GM23338 (cell line): Measurements from ENCODE around the gene TKFC. TPM values are rescaled to one million over a fixed set of nuclear protein-coding genes. Genes with fewer than 3 reads are reported as not detected.

ENCODE experiments used
- ATAC-seq: fragments of 200-7000 bp; cut with Tn5 transposase; 3 replicates; pipeline ENCODE4 v1.9.1; 2020
- DNase-seq: peaks from one replicate; pipeline ENCODE4 v3.0.0-alpha.2; 2015; ENCODE audit warnings: low spot score
- H2AFZ ChIP-seq: fragments of 200-600 bp; sonication (generic); 2 replicates; pipeline ENCODE4 v1.8.0; 2016; ENCODE audit warnings: antibody characterized with exemption, mild to moderate bottlenecking, moderate library complexity
- H3F3A ChIP-seq: fragments of 200-600 bp; sonication (generic); replicated peaks from 2 replicates; pipeline ENCODE4 v1.8.0; 2017; ENCODE audit warnings: antibody characterized with exemption, mixed run types, low read depth
- H3K27ac ChIP-seq: fragments of 200-600 bp; sonication (generic); 2 replicates; pipeline ENCODE4 v1.6.1; 2016; ENCODE audit warnings: low read depth
- H3K27me3 ChIP-seq: fragments of 200-600 bp; sonication (generic); 2 replicates; pipeline ENCODE4 v1.8.0; 2016; ENCODE audit warnings: mild to moderate bottlenecking, mixed run types, moderate library complexity; ENCODE audit not compliant: insufficient read depth
- H3K36me3 ChIP-seq: fragments of 200-600 bp; sonication (generic); 2 replicates; pipeline ENCODE4 v1.8.0; 2016; ENCODE audit warnings: mild to moderate bottlenecking; ENCODE audit not compliant: insufficient read depth
- H3K4me1 ChIP-seq: fragments of 200-600 bp; sonication (generic); 2 replicates; pipeline ENCODE4 v1.8.0; 2016; ENCODE audit warnings: mild to moderate bottlenecking, moderate library complexity; ENCODE audit not compliant: insufficient read depth
- H3K4me2 ChIP-seq: fragments of 200-600 bp; sonication (generic); 2 replicates; pipeline ENCODE4 v1.7.1; 2017; ENCODE audit warnings: mixed run types
- H3K4me3 ChIP-seq: fragments of 200-600 bp; sonication (generic); 2 replicates; pipeline ENCODE4 v1.6.1; 2016; ENCODE audit warnings: mixed run types
- H3K79me2 ChIP-seq: fragments of 200-600 bp; sonication (generic); replicated peaks from 2 replicates; pipeline ENCODE4 v1.8.0; 2017; ENCODE audit warnings: mild to moderate bottlenecking; ENCODE audit not compliant: insufficient read depth
- H3K9me2 ChIP-seq: fragments of 200-600 bp; sonication (generic); 2 replicates; pipeline ENCODE4 v1.8.0; 2017; ENCODE audit not compliant: insufficient read depth
- H4K20me1 ChIP-seq: fragments of 200-600 bp; sonication (generic); replicated peaks from 2 replicates; pipeline ENCODE4 v1.8.0; 2017; ENCODE audit warnings: mild to moderate bottlenecking; ENCODE audit not compliant: insufficient read depth
- H3K27ac Mint-ChIP-seq: 2 replicates; pipeline ENCODE4 v1.8.0; 2020; ENCODE audit warnings: inconsistent platforms, mild to moderate bottlenecking, moderate library complexity, mixed read lengths
- H3K27me3 Mint-ChIP-seq: 3 replicates; pipeline ENCODE4 v1.8.0; 2022; ENCODE audit warnings: low read depth, mild to moderate bottlenecking, moderate library complexity, mixed read lengths, inconsistent platforms; ENCODE audit not compliant: insufficient read depth, poor library complexity
- H3K36me3 Mint-ChIP-seq: 3 replicates; pipeline ENCODE4 v1.8.0; 2021; ENCODE audit warnings: low read depth, mild to moderate bottlenecking, inconsistent platforms, moderate library complexity, mixed read lengths
- H3K4me1 Mint-ChIP-seq: 3 replicates; pipeline ENCODE4 v1.8.0; 2020; ENCODE audit warnings: mild to moderate bottlenecking, inconsistent platforms, mixed read lengths
- H3K4me3 Mint-ChIP-seq: 3 replicates; pipeline ENCODE4 v1.8.0; 2021; ENCODE audit warnings: moderate library complexity, mild to moderate bottlenecking, inconsistent platforms, mixed read lengths
- H3K9me3 Mint-ChIP-seq: 3 replicates; pipeline ENCODE4 v1.8.0; 2020; ENCODE audit warnings: moderate library complexity, mild to moderate bottlenecking, inconsistent platforms, mixed read lengths
- CTCF ChIP-seq, 2 experiments: fragments of 200-600 bp in 1 of 2; sonication (generic) in 1 of 2; conservative IDR thresholded peaks; 2 replicates each; pipeline versions ENCODE4 v1.5.1 to v1.6.1; 2016 to 2017; ENCODE audit warnings: antibody characterized with exemption in 2 of 2, low read depth in 2 of 2, mild to moderate bottlenecking in 2 of 2, moderate library complexity in 1 of 2
- ETS1 ChIP-seq: IDR thresholded peaks from 2 replicates; pipeline ENCODE4 v1.6.1; 2016; ENCODE audit warnings: antibody characterized with exemption
- EZH2 ChIP-seq: fragments of 200-600 bp; sonication (generic); IDR thresholded peaks from one replicate; pipeline ENCODE4 v1.8.0; 2017; ENCODE audit warnings: antibody characterized with exemption, mild to moderate bottlenecking, low read depth; ENCODE audit not compliant: unreplicated experiment
- EZH2phosphoT487 ChIP-seq: fragments of 200-600 bp; sonication (generic); IDR thresholded peaks from one replicate; pipeline ENCODE4 v1.8.1; 2018; ENCODE audit warnings: antibody characterized with exemption; ENCODE audit not compliant: unreplicated experiment
- REST ChIP-seq: IDR thresholded peaks from one replicate; pipeline ENCODE4 v1.6.1; 2018; ENCODE audit warnings: antibody characterized with exemption; ENCODE audit not compliant: unreplicated experiment
- ZNF331 ChIP-seq: fragments of 250-450 bp; sonication (Bioruptor Pico); IDR thresholded peaks from 2 replicates; pipeline ENCODE4 v1.5.0; 2020; ENCODE audit warnings: low read depth, mild to moderate bottlenecking, moderate library complexity
- polyA plus RNA-seq: library from polyadenylated mRNA; unstranded; fragments of >200 nt; fragmentation: Nextera tagmentation; extraction: Ambion mirVana; gene quantifications from 2 replicates; pipeline ENCODE4 v1.2.1, GENCODE V29; 2016
- total RNA-seq: library from RNA; depleted of rRNA; stranded (reverse); fragments of >200 nt; shearing (Covaris generic); gene quantifications from 2 replicates; pipeline ENCODE4 v1.2.3, GENCODE V29; 2014

Gene TKFC
- total and polyA plus RNA-seq, 2 experiments from 2014 or later, result 21.7 to 46.9 TPM

- no peak overlapping the region for H3K4me3 ChIP-seq
- no peaks in the 10 kb centered on the region for H3K27me3 ChIP-seq
- H3K4me1 ChIP-seq, result no peaks in the 10 kb centered on the region
- no peaks in the 10 kb centered on the region for H3K9me2 ChIP-seq
- H4K20me1 ChIP-seq, result no peaks in the 10 kb centered on the region
- H3K27ac ChIP-seq, result no peak overlapping the region
- Mint-ChIP-seq H3K4me3 (no peak overlapping the region), H3K27me3 (peaks cover 12% of the 10 kb centered on the region), H3K9me3 (no peaks in the 10 kb centered on the region), H3K27ac (no peak overlapping the region), H3K4me1 (peaks cover 2% of the 10 kb centered on the region; the same call in 2 of the 3 replicates), H3K36me3 (peaks cover 16% of the 10 kb centered on the region)
- no peaks in the 10 kb centered on the region for H3K79me2 ChIP-seq
- no peaks in the 10 kb centered on the region for H3F3A ChIP-seq
- ATAC-seq (peak; percentile 56), DNase-seq (peak; percentile 17)
- no peak for TF ChIP-seq REST
- TF ChIP-seq ETS1, result no peak
- no peak for TF ChIP-seq EZH2phosphoT487
- TF ChIP-seq CTCF (conservative IDR thresholded peaks at IDR 0.05; ENCODE audit: low read depth in 2 of 2), result no peak
- TF ChIP-seq ZNF331 (CRISPR knock-in tag), result no peak
- no peaks in the 10 kb centered on the region for H3K36me3 ChIP-seq
- H2AFZ ChIP-seq, result no peak overlapping the region
- no peak overlapping the region for H3K4me2 ChIP-seq
These were observed 15.0 kb downstream of the TKFC start for GRCh38 chr11:61347916-61348461.

GRCh38 chr11:61349189-61349751 is 16.2 kb downstream of the TKFC start:
- no peak for DNase-seq
- Mint-ChIP-seq H3K27me3 (peaks cover 12% of the 10 kb centered on the region), H3K27ac (no peak overlapping the region), H3K4me3 (no peak overlapping the region), H3K36me3 (peaks cover 20% of the 10 kb centered on the region), H3K4me1 (peaks cover 2% of the 10 kb centered on the region; the same call in 2 of the 3 replicates), H3K9me3 (no peaks in the 10 kb centered on the region)
- H4K20me1 ChIP-seq, result no peaks in the 10 kb centered on the region
- no peak for ATAC-seq
- TF ChIP-seq EZH2, result no peak
- H3K9me2 ChIP-seq, result no peaks in the 10 kb centered on the region
- no peak overlapping the region for H2AFZ ChIP-seq
- no peaks in the 10 kb centered on the region for H3K36me3 ChIP-seq
- no peak overlapping the region for H3K4me3 ChIP-seq
- no peaks in the 10 kb centered on the region for H3K27me3 ChIP-seq
- no peak overlapping the region for H3K4me2 ChIP-seq
- H3K79me2 ChIP-seq, result no peaks in the 10 kb centered on the region
- H3F3A ChIP-seq, result no peaks in the 10 kb centered on the region
- H3K27ac ChIP-seq, result no peak overlapping the region
- H3K4me1 ChIP-seq, result no peaks in the 10 kb centered on the region
